HG03039 (cell line): Measurements from ENCODE around the gene SNAI3.

Experiments used
- ATAC-seq: cut with Tn5 transposase; IDR thresholded peaks from one replicate; pipeline ENCODE4 v1.9.1; 2021; ENCODE audit warnings: mild to moderate bottlenecking, moderate library complexity; ENCODE audit not compliant: unreplicated experiment

SNAI3 gene

DNA sequence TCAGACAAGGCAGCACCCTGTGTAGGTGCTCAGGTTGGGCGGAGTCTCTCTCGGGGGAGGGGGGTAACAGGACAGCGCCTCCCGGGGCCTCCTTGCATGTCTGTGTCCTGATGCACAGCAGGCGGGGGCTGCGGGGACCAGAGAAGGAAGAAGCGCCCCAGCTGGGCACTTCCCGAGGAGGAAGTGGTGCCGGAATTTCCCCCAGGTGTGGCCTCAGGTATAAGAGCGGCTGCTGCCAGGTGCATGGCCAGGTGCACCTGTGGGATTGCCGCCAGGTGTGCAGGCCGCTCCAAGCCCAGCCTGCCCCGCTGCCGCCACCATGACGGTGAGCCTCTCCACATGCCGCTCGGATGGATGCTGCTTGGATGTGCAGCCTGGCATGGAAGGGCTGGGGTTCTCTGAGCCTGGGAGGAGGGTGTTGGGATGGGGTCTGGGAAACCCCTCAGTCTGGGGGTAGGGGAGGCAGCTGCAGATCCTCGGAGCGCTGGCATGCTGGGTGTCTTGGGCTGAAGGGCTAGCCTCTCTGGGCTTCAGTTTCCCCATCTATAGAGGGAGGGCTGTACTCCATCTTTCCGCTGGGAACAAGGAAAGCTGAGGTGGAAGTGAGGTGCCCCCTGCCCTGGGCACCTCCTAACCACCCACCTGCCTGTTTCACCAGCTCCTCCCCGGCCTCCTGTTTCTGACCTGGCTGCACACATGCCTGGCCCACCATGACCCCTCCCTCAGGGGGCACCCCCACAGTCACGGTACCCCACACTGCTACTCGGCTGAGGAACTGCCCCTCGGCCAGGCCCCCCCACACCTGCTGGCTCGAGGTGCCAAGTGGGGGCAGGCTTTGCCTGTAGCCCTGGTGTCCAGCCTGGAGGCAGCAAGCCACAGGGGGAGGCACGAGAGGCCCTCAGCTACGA is 47.7 kb downstream of the SNAI3 start, which contains the start of gene IL17C:
IL17C (plus strand) TSS at position 250 of the 908 bp plus-strand sequence; CDS start at position 320, 70 bp downstream.
- ATAC-seq: no peak

DNA sequence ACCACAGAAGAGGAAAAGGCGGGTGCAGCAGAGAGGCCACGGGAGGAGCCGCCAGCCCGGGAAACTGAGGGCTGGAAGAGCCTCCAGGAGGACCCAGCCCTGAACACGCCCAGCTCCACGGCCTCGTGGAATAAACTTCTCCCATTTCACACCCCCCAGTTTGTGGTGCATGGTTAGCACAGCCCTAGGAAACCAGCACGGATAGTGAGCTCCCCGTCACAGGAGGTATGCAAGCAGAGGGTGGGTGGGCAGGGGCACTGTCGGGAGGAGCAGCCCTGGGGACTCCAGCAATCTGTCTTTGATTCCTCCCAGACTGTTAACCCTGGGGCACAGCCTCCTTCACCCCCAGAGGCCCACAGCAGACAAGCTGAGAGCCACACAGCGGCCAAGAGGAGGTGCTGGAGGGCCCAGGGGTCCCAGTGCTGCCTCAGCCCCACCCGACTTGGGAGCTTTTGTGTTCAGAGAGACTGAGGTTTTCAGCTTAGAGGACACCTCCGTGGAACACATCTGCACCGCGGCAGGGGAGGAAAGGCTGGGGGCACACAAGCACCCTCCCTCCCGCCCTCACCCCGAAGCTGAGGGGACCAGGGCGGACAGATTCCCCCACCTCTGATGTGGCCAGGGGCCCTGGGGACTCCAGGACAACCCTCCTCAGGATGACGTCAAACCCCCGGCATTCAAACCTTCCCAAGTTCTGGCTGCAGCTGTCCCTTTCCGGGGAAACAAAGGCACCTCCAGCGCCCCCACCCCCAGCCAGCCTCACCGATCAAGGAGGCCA is 49.6 kb downstream of the SNAI3 start:
- no peak for ATAC-seq

DNA sequence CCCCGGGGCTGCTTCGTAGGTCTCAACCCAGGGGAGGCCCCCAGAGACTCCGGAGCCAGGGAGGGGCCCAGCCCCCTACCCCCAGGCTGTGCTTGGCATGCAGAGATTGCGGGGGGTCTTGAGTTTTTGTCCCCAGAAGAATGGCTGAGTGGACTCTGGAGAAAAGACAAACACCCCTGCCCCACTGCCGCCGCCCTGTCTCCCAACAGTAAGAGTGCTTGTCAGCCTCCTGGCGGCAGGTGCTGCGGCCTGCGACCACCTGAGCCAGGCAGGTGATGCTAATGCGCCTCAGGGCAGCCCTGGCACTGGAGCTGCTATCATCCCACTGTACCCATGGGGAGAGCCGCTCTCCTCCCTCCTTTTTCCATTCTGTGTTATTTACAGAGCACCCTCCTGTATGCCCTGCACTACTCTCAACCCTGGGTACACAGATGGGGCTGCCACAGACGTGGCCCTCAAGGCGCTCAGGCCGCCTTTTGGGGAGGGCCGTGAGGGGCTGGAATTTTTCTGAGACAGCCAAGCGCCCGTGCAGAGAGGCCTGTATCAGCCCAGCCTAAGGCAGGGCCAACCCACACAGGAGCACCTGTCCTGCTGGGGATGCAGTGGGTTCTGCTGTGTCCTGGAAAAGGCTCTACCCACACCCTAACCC is 50.5 kb downstream of the SNAI3 start:
- ATAC-seq: no peak

DNA sequence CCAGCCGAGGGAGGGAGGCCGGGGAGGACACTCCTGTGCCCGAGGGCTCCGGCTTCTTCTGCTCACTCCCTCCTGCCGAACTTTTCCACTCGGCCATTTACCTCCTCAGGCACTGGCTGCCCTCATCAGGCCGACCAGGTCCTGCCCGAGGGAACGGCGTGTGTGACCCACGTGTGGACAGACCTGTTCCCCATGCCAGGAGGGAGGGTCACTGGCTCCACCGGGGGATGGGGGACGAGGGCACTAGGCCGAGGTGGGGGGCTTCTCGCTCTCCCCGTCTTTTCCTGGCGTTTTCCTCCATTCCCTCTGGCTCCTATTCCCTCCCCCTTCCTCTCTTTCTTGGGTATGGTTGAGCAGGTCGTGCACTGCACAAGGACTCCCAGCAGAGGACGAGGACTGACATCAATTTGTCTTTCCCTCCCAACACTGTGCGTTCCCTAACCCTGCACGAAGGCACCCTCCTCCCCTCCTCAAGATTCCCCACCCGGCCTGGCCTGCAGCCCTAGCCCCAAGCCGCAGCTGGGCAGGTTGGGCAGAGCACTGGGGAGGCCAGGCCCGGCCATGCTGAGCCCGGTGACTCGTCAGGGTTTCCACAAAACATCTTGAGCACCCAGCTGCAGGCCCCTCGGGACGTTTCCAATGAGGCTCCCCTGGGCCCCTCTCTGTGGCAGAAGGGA is 51.2 kb downstream of the SNAI3 start:
- ATAC-seq: no peak

GRCh38 chr16:88634141-88634993 is 51.9 kb downstream of the SNAI3 start:
- no peak for ATAC-seq

DNA sequence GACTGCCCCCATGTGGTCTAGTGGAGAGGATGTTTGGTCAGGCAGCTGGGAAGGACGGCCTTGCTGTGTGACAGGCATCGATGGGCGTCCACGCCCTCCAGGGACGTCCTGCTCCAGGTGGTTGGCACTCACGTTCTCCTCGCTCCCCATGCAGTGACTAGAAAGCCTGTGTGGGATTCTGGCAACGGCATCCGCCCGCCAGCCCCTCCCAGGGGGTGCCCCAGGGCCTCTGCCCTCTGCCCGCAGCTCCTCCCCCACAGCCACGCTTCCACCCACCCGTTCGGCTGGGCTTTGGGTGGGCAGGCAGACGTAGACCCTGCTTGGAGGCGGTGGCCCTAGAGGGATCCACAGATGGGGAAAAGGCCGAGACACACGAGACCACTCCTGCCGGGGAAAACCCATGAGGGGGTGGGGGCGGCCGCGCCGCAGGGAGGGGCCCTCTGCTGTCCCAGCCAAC is 52.6 kb downstream of the SNAI3 start:
- no peak for ATAC-seq

DNA sequence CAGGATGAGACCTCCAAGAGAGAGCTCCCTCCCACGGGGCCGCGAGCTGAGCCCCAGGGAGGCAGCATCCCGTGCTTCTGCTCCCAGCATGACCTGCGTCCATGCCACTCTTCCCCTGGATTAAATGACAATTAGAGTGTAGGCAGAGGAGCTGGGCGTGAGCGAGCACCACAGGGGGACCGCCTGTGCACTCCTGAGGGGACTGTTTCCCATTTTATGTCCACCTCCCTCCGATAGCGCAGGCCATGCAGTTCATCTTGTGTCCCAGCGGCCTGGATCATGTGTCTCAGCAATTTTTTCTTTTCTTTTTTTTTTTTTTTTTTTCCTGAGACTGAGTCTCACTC is 53.7 kb downstream of the SNAI3 start:
- ATAC-seq: no peak

- ATAC-seq: no peak
Observed at GRCh38 chr16:88631920-88632586, 54.3 kb downstream of the SNAI3 start.

- ATAC-seq: no peak
Observed at GRCh38 chr16:88631384-88631783, 54.9 kb downstream of the SNAI3 start.

- no peak for ATAC-seq
Observed at GRCh38 chr16:88630941-88631340, 55.4 kb downstream of the SNAI3 start.

DNA sequence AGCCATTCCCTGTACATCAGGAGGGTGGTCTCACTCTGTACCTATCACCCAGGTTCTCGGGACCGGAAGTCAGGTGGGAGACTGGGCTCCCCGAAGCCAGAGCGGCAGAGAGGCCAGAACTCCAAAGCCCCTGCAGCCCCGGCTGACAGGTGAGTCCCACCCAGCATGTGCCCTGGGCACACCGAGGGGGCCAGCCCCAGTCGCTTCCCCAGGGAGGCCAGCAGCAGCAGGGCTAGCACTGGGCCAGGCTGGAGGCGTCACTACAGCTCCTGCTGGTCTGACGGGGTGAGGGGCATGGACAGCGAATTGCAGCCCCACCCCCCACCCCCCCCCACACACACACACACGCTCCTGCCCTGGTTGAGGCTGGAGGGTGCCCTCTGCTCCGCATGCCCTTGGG is 55.9 kb downstream of the SNAI3 start:
- no peak for ATAC-seq

GRCh38 chr16:88629835-88630234 is 56.5 kb downstream of the SNAI3 start:
- ATAC-seq: no peak

GRCh38 chr16:88628512-88628974 is 57.8 kb downstream of the SNAI3 start:
- ATAC-seq: no peak
